Globus pallidus (tissue), 1 donor: ENCODE results near the gene CACNA1E.
A peak's percentile ranks its signal among the peaks of the same experiment; 100 is the strongest.

Experiments used
- DNase-seq: peaks from one replicate; pipeline ENCODE4 v3.0.0-alpha.2; 2015; ENCODE audit warnings: low spot score

The CACNA1E gene

GRCh38 chr1:181768211-181768929 lies 285.1 kb downstream of the CACNA1E start:
- no peak for DNase-seq

GRCh38 chr1:181768930-181769280 lies 285.6 kb downstream of the CACNA1E start:
- DNase-seq: no peak

- no peak for DNase-seq
These were observed 286.5 kb downstream of the CACNA1E start for GRCh38 chr1:181769846-181770245.

- DNase-seq: no peak
These were observed 289.4 kb downstream of the CACNA1E start for GRCh38 chr1:181772714-181773113.

GRCh38 chr1:181776044-181776443 lies 292.7 kb downstream of the CACNA1E start:
- no peak for DNase-seq

- DNase-seq: no peak
These were observed 294.0 kb downstream of the CACNA1E start for GRCh38 chr1:181777286-181777685.

GRCh38 chr1:181777812-181778211 lies 294.5 kb downstream of the CACNA1E start:
- no peak for DNase-seq

GRCh38 chr1:181778640-181779260 lies 295.4 kb downstream of the CACNA1E start:
- DNase-seq: no peak

GRCh38 chr1:181779343-181779742 lies 296.0 kb downstream of the CACNA1E start:
- DNase-seq: no peak

- DNase-seq: no peak
These were observed 299.9 kb downstream of the CACNA1E start for GRCh38 chr1:181783208-181783607.

- DNase-seq: peak; percentile 33
These were observed 300.8 kb downstream of the CACNA1E start for GRCh38 chr1:181784039-181784683.

- DNase-seq: peak; percentile 31
These were observed 306.1 kb downstream of the CACNA1E start for GRCh38 chr1:181789395-181789794.

GRCh38 chr1:181791721-181792120 lies 308.4 kb downstream of the CACNA1E start:
- DNase-seq: peak; percentile 6

GRCh38 chr1:181793831-181794230 lies 310.5 kb downstream of the CACNA1E start:
- no peak for DNase-seq

GRCh38 chr1:181794332-181794731 lies 311.0 kb downstream of the CACNA1E start:
- no peak for DNase-seq

GRCh38 chr1:181798191-181798926 lies 315.0 kb downstream of the CACNA1E start:
- DNase-seq: no peak

GRCh38 chr1:181801617-181802016 lies 318.3 kb downstream of the CACNA1E start:
- DNase-seq: no peak

GRCh38 chr1:181802466-181802865 lies 319.1 kb downstream of the CACNA1E start:
- DNase-seq: no peak

- DNase-seq: no peak
These were observed 320.1 kb downstream of the CACNA1E start for GRCh38 chr1:181803421-181803820.

- no peak for DNase-seq
These were observed 321.7 kb downstream of the CACNA1E start for GRCh38 chr1:181804989-181805388.

- no peak for DNase-seq
These were observed 323.4 kb downstream of the CACNA1E start for GRCh38 chr1:181806746-181807145.

- no peak for DNase-seq
These were observed 323.9 kb downstream of the CACNA1E start for GRCh38 chr1:181807251-181807650.
